NT2/D1 (cell line): ENCODE results near the gene SYT10.
"Not testable (repeated sequence)": the region's sequence is repeated elsewhere in the genome, so short reads cannot be mapped to it uniquely, and the experiment has no call there.

Source experiments
- DNase-seq: peaks from one replicate; pipeline ENCODE4 v3.0.0-alpha.2; 2011; ENCODE audit warnings: low read depth, low spot score
- H3K27me3 ChIP-seq: 2 replicates; pipeline ENCODE4 v1.6.0; 2011; ENCODE audit warnings: mild to moderate bottlenecking; ENCODE audit not compliant: insufficient read length, insufficient read depth
- H3K36me3 ChIP-seq: 2 replicates; pipeline ENCODE4 v1.6.1; 2011; ENCODE audit warnings: mild to moderate bottlenecking, low read length, mixed read lengths; ENCODE audit not compliant: insufficient read depth, insufficient read length
- H3K4me1 ChIP-seq: 2 replicates; pipeline ENCODE4 v1.5.1; 2011; ENCODE audit not compliant: insufficient read depth, insufficient read length
- H3K4me3 ChIP-seq: 2 replicates; pipeline ENCODE4 v1.5.1; 2011; ENCODE audit warnings: low read depth; ENCODE audit not compliant: insufficient read length
- H3K9ac ChIP-seq: 2 replicates; pipeline ENCODE4 v1.6.0; 2011; ENCODE audit warnings: low read depth; ENCODE audit not compliant: insufficient read length
- H3K9me3 ChIP-seq: 2 replicates; pipeline ENCODE4 v1.5.1; 2011; ENCODE audit warnings: mild to moderate bottlenecking, low read length; ENCODE audit not compliant: insufficient read depth
- SUZ12 ChIP-seq: IDR thresholded peaks from 2 replicates; pipeline ENCODE4 v1.6.1; 2011; ENCODE audit not compliant: insufficient read length, insufficient read depth; ENCODE audit errors: extremely low read depth
- YY1 ChIP-seq: IDR thresholded peaks from 2 replicates; pipeline ENCODE4 v1.6.1; 2011; ENCODE audit not compliant: insufficient read length, insufficient read depth
- ZNF274 ChIP-seq: IDR thresholded peaks from 2 replicates; pipeline ENCODE4 v1.6.1; 2011; ENCODE audit warnings: mild to moderate bottlenecking, low read depth, low read length

The SYT10 gene

GRCh38 chr12:33427071-33427470, 12.5 kb downstream of the SYT10 start:
- H3K9ac ChIP-seq, result no peak overlapping the region
- no peak for TF ChIP-seq SUZ12
- TF ChIP-seq ZNF274, result no peak
- TF ChIP-seq YY1, result no peak

GRCh38 chr12:33423706-33424105, 15.9 kb downstream of the SYT10 start:
- Histone ChIP-seq H3K4me3 (no peak overlapping the region), H3K27me3 (no peaks in the 10 kb centered on the region), H3K9me3 (no peaks in the 10 kb centered on the region), H3K4me1 (no peaks in the 10 kb centered on the region), H3K9ac (no peak overlapping the region), H3K36me3 (no peaks in the 10 kb centered on the region)
- DNase-seq, result no peak
- TF ChIP-seq YY1 (no peak), SUZ12 (no peak), ZNF274 (no peak)

More at GRCh38 chr12:33427071-33427470, 12.5 kb downstream of the SYT10 start:
- Histone ChIP-seq H3K36me3 (no peaks in the 10 kb centered on the region), H3K4me1 (no peaks in the 10 kb centered on the region), H3K4me3 (no peak overlapping the region), H3K9me3 (no peaks in the 10 kb centered on the region), H3K27me3 (no peaks in the 10 kb centered on the region)
- peak; percentile 70 for DNase-seq

GRCh38 chr12:33412410-33412809, 27.2 kb downstream of the SYT10 start:
- H3K9me3 ChIP-seq, H3K36me3 ChIP-seq, H3K9ac ChIP-seq, H3K4me1 ChIP-seq, DNase-seq, H3K27me3 ChIP-seq, H3K4me3 ChIP-seq: not testable (repeated sequence)

GRCh38 chr12:33383503-33383902, 56.1 kb downstream of the SYT10 start:
- Histone ChIP-seq H3K9me3 (no peaks in the 10 kb centered on the region), H3K27me3 (no peaks in the 10 kb centered on the region), H3K4me1 (no peaks in the 10 kb centered on the region), H3K4me3 (no peak overlapping the region), H3K9ac (no peak overlapping the region), H3K36me3 (no peaks in the 10 kb centered on the region)
- TF ChIP-seq ZNF274 (no peak), YY1 (no peak), SUZ12 (no peak)
- no peak for DNase-seq

- H3K9ac ChIP-seq, result no peak overlapping the region
Measured at GRCh38 chr12:33376153-33376552, 63.5 kb downstream of the SYT10 start.

GRCh38 chr12:33370318-33370717, 69.3 kb downstream of the SYT10 start:
- Histone ChIP-seq H3K36me3 (no peaks in the 10 kb centered on the region), H3K9ac (no peak overlapping the region), H3K4me1 (no peaks in the 10 kb centered on the region), H3K4me3 (no peak overlapping the region), H3K27me3 (no peaks in the 10 kb centered on the region), H3K9me3 (no peaks in the 10 kb centered on the region)
- DNase-seq, result no peak
- TF ChIP-seq SUZ12 (no peak), ZNF274 (no peak), YY1 (no peak)

More at GRCh38 chr12:33376153-33376552, 63.5 kb downstream of the SYT10 start:
- Histone ChIP-seq H3K4me1 (no peaks in the 10 kb centered on the region), H3K4me3 (no peak overlapping the region), H3K27me3 (no peaks in the 10 kb centered on the region), H3K36me3 (no peaks in the 10 kb centered on the region), H3K9me3 (no peaks in the 10 kb centered on the region)
- TF ChIP-seq ZNF274, result no peak
- no peak for TF ChIP-seq SUZ12
- no peak for TF ChIP-seq YY1
- DNase-seq, result no peak

GRCh38 chr12:33357181-33357580, 82.4 kb downstream of the SYT10 start:
- Histone ChIP-seq H3K27me3 (no peaks in the 10 kb centered on the region), H3K9me3 (no peaks in the 10 kb centered on the region), H3K4me3 (no peak overlapping the region), H3K9ac (no peak overlapping the region), H3K36me3 (no peaks in the 10 kb centered on the region), H3K4me1 (peaks cover 2% of the 10 kb centered on the region)
- TF ChIP-seq SUZ12 (no peak), ZNF274 (no peak), YY1 (no peak)
- no peak for DNase-seq

- H3K27me3 ChIP-seq, result no peaks in the 10 kb centered on the region
- no peak overlapping the region for H3K4me3 ChIP-seq
- no peak overlapping the region for H3K9ac ChIP-seq
- TF ChIP-seq SUZ12 (no peak), ZNF274 (no peak), YY1 (no peak)
- no peak for DNase-seq
- H3K4me1 ChIP-seq, result no peaks in the 10 kb centered on the region
- no peaks in the 10 kb centered on the region; the same call in 1 of the 2 replicates for H3K9me3 ChIP-seq
- H3K36me3 ChIP-seq, result no peaks in the 10 kb centered on the region
Measured at GRCh38 chr12:33349791-33350190, 89.8 kb downstream of the SYT10 start.

- H3K36me3 ChIP-seq, H3K27me3 ChIP-seq, H3K9ac ChIP-seq, H3K9me3 ChIP-seq, H3K4me1 ChIP-seq, H3K4me3 ChIP-seq: not testable (repeated sequence)
- DNase-seq, result peak; percentile 27
Measured at GRCh38 chr12:33331961-33332398, 107.6 kb downstream of the SYT10 start.
